Cardiac muscle cell (in vitro differentiated cells and primary cell): ENCODE data around the gene ABCB1. TPM values are rescaled to one million over a fixed set of nuclear protein-coding genes. Genes with fewer than 3 reads are reported as not detected.

Experiments
- DNase-seq, 2 donors: peaks; one replicate each; pipeline versions ENCODE4 v3.0.0 to v3.0.0-alpha.2; 2010 to 2017; ENCODE audit warnings: low read depth in 1 of 2, low spot score in 1 of 2
- H3K27ac ChIP-seq: fragments of 200-600 bp; sonication (generic); 2 replicates; pipeline ENCODE4 v1.5.1; 2016
- H3K27me3 ChIP-seq: fragments of 200-600 bp; sonication (generic); 2 replicates; pipeline ENCODE4 v1.6.0; 2016; ENCODE audit warnings: control low read depth
- H3K36me3 ChIP-seq: fragments of 200-600 bp; sonication (generic); 2 replicates; pipeline ENCODE4 v1.5.1; 2016; ENCODE audit warnings: control low read depth
- H3K4me1 ChIP-seq: fragments of 200-600 bp; sonication (generic); 2 replicates; pipeline ENCODE4 v1.8.1; 2017; ENCODE audit warnings: low read depth, mild to moderate bottlenecking, mixed run types
- H3K4me3 ChIP-seq: fragments of 200-600 bp; sonication (generic); 2 replicates; pipeline ENCODE4 v1.5.1; 2016; ENCODE audit warnings: mild to moderate bottlenecking
- H3K9me3 ChIP-seq: fragments of 200-600 bp; sonication (generic); 2 replicates; pipeline ENCODE4 v1.5.1; 2017; ENCODE audit warnings: low read depth, mild to moderate bottlenecking, control low read depth
- polyA plus RNA-seq: library from polyadenylated mRNA; unstranded; fragments of >200 nt; fragmentation: Nextera tagmentation; extraction: Ambion mirVana; gene quantifications from 2 replicates; pipeline ENCODE4 v1.2.1, GENCODE V29; 2016
- total RNA-seq: library from RNA; depleted of rRNA; stranded (reverse); fragments of >200 nt; gene quantifications from 2 replicates; pipeline ENCODE4 v1.2.3, GENCODE V29; 2016
- TF ChIP-seq, protein P1 (sequence below): IDR thresholded peaks from 2 replicates; pipeline ENCODE4 v1.5.1; 2012; ENCODE audit warnings: low read depth, mild to moderate bottlenecking, low read length

ABCB1 gene
- total and polyA plus RNA-seq, 2 experiments from 2014 or later = not detected

DNA sequence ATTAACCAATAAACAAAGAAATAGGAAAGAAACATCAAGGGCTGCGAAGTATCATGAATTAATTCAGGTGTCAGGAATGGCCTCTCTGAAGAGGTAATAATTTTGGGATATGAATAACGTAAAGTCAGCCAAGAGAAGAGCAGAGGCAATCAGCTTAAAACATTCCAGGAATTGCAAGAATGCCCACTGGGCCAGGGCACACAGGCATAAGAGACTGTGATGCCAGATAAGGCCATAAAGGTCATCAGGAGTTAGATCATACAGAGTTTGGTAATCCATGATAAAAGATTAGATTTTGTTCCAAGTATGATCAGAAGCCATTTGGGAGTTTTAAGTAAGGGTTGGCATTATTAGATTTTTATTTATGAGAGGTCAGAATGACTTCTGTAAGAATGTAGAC is 72.0 kb downstream of the ABCB1 start:
- DNase-seq = peak in 1 of 2 donors; percentile 5
- Histone ChIP-seq H3K36me3 (no peaks in the 10 kb centered on the region), H3K9me3 (no peaks in the 10 kb centered on the region), H3K27ac (no peak overlapping the region), H3K4me1 (peaks cover 4% of the 10 kb centered on the region), H3K4me3 (no peak overlapping the region), H3K27me3 (no peaks in the 10 kb centered on the region)
- TF ChIP-seq, protein P1, sequence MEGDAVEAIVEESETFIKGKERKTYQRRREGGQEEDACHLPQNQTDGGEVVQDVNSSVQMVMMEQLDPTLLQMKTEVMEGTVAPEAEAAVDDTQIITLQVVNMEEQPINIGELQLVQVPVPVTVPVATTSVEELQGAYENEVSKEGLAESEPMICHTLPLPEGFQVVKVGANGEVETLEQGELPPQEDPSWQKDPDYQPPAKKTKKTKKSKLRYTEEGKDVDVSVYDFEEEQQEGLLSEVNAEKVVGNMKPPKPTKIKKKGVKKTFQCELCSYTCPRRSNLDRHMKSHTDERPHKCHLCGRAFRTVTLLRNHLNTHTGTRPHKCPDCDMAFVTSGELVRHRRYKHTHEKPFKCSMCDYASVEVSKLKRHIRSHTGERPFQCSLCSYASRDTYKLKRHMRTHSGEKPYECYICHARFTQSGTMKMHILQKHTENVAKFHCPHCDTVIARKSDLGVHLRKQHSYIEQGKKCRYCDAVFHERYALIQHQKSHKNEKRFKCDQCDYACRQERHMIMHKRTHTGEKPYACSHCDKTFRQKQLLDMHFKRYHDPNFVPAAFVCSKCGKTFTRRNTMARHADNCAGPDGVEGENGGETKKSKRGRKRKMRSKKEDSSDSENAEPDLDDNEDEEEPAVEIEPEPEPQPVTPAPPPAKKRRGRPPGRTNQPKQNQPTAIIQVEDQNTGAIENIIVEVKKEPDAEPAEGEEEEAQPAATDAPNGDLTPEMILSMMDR = no peak

DNA sequence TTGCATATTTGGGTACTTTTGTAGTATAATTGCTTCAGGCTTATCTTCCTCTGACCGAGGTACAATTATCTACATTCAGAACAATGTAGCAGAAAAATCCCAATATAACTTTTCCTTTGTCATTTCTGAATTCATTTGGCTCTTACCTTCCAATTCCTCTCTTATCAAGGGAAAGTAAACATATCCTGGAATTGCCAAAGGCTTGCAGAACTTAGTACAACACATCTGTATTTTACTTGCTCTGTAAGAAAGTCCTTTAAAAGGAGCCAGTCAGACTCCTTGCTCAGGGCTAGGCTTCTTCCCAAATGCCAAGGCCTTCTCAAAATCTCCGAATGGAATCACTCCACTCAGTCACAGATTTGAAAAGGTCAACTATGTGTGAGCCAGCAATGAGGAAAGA is 81.9 kb downstream of the ABCB1 start:
- TF ChIP-seq, protein P1 = no peak
- Histone ChIP-seq H3K4me1 (peaks cover under 1% of the 10 kb centered on the region), H3K27me3 (no peaks in the 10 kb centered on the region), H3K9me3 (no peaks in the 10 kb centered on the region), H3K4me3 (no peak overlapping the region), H3K36me3 (no peaks in the 10 kb centered on the region), H3K27ac (no peak overlapping the region)
- no peak for DNase-seq

DNA sequence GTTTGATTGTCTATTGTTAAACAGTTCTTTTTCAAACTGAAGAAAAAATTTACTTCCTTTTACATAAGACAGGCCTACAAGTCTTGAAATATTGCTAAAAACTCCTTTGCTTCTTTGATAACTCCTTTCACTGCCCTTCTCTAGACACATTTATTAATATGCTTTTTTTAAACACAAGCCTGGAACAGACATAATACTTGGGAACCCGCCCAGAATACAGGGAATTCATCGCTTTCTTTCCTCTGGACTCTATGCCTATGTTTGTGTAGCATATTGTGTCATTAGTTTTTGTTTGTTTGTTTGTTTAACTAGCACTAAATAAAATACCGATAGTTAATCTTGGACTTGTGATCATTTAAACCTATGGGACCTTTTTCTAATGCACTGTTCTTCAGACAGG is 82.8 kb downstream of the ABCB1 start:
- no peaks in the 10 kb centered on the region for H3K27me3 ChIP-seq

DNA sequence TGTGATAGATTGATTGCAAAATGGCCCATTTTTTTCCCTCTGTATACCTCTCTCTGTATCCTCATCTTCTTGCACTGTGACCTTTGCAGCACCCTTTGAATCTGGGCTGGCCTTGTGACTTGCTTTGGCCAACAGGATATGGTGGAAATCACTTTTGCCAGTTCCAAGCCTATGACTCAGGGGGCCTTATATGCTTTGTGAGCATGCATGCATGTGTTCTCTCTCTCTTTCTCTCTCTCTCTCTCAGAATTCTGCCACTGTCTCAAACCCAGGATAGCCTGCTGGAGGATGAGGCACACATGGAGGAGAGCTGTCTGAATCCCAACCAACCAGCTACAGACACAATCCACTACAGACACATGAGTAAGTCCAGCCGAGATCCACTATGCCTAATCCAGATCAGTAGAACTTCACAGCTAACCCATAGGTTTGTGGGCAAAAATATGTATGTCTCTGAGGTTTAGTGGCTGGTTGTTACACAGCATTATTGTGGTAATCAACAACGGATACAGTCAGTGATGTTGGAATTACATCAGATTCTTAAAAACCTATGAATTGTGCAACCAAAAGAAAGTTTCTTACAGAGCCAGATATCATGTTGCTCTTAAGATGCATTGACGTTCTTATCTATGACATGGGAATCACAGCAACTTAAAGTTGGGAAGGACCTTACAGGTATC is 83.4 kb downstream of the ABCB1 start:
- H3K27ac ChIP-seq = no peak overlapping the region
- H3K9me3 ChIP-seq = no peaks in the 10 kb centered on the region
- no peak overlapping the region for H3K4me3 ChIP-seq
- TF ChIP-seq, protein P1 = no peak
- H3K36me3 ChIP-seq = no peaks in the 10 kb centered on the region
- H3K4me1 ChIP-seq = peaks cover 5% of the 10 kb centered on the region
- DNase-seq = peak in 1 of 2 donors; percentile 0
- H3K27me3 ChIP-seq = no peaks in the 10 kb centered on the region

More for the DNA sequence above, 82.8 kb downstream of the ABCB1 start:
- H3K4me1 ChIP-seq = peaks cover 5% of the 10 kb centered on the region
- no peak overlapping the region for H3K27ac ChIP-seq
- TF ChIP-seq, protein P1 = no peak
- H3K36me3 ChIP-seq = no peaks in the 10 kb centered on the region
- no peaks in the 10 kb centered on the region for H3K9me3 ChIP-seq
- DNase-seq = no peak
- H3K4me3 ChIP-seq = no peak overlapping the region

DNA sequence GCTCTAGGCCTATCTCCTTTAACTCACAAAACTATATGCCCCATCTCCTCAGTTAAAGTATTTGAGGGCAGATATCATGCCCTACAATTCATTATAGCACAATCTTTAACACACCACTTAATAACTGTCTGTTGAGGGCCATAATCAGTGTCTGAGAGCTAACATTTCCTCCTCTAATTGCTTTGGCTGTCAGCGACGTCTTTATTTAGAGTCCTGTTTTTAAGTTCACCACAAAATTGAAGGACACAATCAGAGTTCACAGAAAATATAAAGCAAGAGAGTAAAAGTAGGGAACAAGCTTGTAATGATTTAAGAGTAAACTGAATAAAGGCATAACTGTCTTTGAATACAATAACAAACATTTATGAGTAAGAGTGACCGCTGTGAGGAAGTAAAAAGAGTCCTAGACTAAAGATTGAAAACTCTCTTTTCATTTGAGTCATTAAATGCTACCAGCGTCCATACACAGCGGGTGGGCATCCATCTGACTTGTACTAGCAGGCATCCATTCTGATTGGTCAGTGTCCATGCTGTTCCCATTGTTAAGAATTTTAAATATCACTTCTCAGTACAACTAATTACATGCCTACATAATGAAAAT is 86.8 kb downstream of the ABCB1 start:
- H3K36me3 ChIP-seq = no peaks in the 10 kb centered on the region
- H3K27me3 ChIP-seq = no peaks in the 10 kb centered on the region
- TF ChIP-seq, protein P1 = no peak
- H3K27ac ChIP-seq = no peak overlapping the region
- DNase-seq = no peak
- H3K9me3 ChIP-seq = no peaks in the 10 kb centered on the region
- H3K4me1 ChIP-seq = peaks cover 5% of the 10 kb centered on the region
- no peak overlapping the region for H3K4me3 ChIP-seq
